ENCODE measurements around the gene C10orf71. TPM values are rescaled to one million over a fixed set of nuclear protein-coding genes. Genes with fewer than 3 reads are reported as not detected.

C10orf71 gene
- total and polyA plus RNA-seq, 2 experiments from 2014 or later: not detected

GRCh38 chr10:49354593-49354992 is 55.6 kb downstream of the C10orf71 start:
- H3K36me3 ChIP-seq (replicated peaks; ENCODE audit: insufficient read depth, low read depth): no peaks in the 10 kb centered on the region
- 88% methylated on average over 3 of the region's 3 CpGs for WGBS (ENCODE audit: low lambda C conversion rate, missing lambda C conversion rate)
- H3K79me2 ChIP-seq: no peaks in the 10 kb centered on the region
- H3K9me3 ChIP-seq (ENCODE audit: low read depth): no peaks in the 10 kb centered on the region
- H2AFZ ChIP-seq: no peak overlapping the region
- no peak overlapping the region for H3K4me3 ChIP-seq
- no peak for DNase-seq (ENCODE audit: low spot score)
- no peak for TF ChIP-seq EZH2phosphoT487 (IDR thresholded peaks at IDR 0.05; ENCODE audit: low read depth, severe bottlenecking, unreplicated experiment)
- no peak for TF ChIP-seq EZH2 (IDR thresholded peaks at IDR 0.05; ENCODE audit: borderline replicate concordance)
- TF ChIP-seq, protein P1, sequence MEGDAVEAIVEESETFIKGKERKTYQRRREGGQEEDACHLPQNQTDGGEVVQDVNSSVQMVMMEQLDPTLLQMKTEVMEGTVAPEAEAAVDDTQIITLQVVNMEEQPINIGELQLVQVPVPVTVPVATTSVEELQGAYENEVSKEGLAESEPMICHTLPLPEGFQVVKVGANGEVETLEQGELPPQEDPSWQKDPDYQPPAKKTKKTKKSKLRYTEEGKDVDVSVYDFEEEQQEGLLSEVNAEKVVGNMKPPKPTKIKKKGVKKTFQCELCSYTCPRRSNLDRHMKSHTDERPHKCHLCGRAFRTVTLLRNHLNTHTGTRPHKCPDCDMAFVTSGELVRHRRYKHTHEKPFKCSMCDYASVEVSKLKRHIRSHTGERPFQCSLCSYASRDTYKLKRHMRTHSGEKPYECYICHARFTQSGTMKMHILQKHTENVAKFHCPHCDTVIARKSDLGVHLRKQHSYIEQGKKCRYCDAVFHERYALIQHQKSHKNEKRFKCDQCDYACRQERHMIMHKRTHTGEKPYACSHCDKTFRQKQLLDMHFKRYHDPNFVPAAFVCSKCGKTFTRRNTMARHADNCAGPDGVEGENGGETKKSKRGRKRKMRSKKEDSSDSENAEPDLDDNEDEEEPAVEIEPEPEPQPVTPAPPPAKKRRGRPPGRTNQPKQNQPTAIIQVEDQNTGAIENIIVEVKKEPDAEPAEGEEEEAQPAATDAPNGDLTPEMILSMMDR (IDR thresholded peaks at IDR 0.05; ENCODE audit: poor library complexity): no peak
- no peak overlapping the region for H3K4me2 ChIP-seq
- no peaks in the 10 kb centered on the region for H3K4me1 ChIP-seq (ENCODE audit: insufficient read depth)
- H4K20me1 ChIP-seq (ENCODE audit: insufficient read depth, poor library complexity, severe bottlenecking): no peaks in the 10 kb centered on the region
- no peaks in the 10 kb centered on the region for H3K9me2 ChIP-seq (replicated peaks; ENCODE audit: insufficient read depth)
- no peak overlapping the region for H3K27ac ChIP-seq
- H3K27me3 ChIP-seq: no peaks in the 10 kb centered on the region

DNA sequence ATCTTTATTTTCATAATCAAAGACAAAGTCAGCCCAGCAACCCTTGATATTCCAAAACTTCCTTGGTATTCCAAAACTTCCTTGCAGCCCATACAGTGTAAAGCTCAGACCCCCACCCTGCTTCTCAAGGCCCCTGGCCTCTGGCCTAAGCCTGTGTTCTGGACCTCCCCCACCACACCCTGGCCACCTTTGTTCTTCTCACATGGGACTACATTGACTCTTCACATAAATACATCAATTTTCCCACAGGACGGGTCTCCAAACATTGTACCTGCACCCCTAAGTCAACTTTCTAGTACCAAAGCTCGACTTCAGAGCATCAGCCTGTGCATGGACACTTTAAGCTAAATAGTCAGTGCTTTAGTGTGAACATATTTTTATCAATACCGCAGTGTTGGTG is 56.3 kb downstream of the C10orf71 start:
- H3K4me2 ChIP-seq: no peak overlapping the region
- no peaks in the 10 kb centered on the region for H3K36me3 ChIP-seq (replicated peaks; ENCODE audit: insufficient read depth, low read depth)
- H3K4me1 ChIP-seq (ENCODE audit: insufficient read depth): no peaks in the 10 kb centered on the region
- H3K27me3 ChIP-seq: no peaks in the 10 kb centered on the region
- no peak overlapping the region for H2AFZ ChIP-seq
- no peaks in the 10 kb centered on the region for H3K79me2 ChIP-seq
- no peak for DNase-seq (ENCODE audit: low spot score)
- no peaks in the 10 kb centered on the region for H3K9me2 ChIP-seq (replicated peaks; ENCODE audit: insufficient read depth)
- TF ChIP-seq, protein P1 (IDR thresholded peaks at IDR 0.05; ENCODE audit: poor library complexity): no peak
- TF ChIP-seq EZH2phosphoT487 (IDR thresholded peaks at IDR 0.05; ENCODE audit: low read depth, severe bottlenecking, unreplicated experiment): no peak
- no peak for TF ChIP-seq EZH2 (IDR thresholded peaks at IDR 0.05; ENCODE audit: borderline replicate concordance)
- no peaks in the 10 kb centered on the region for H4K20me1 ChIP-seq (ENCODE audit: insufficient read depth, poor library complexity, severe bottlenecking)
- H3K27ac ChIP-seq: no peak overlapping the region
- no peaks in the 10 kb centered on the region for H3K9me3 ChIP-seq (ENCODE audit: low read depth)
- WGBS (ENCODE audit: low lambda C conversion rate, missing lambda C conversion rate): 84% methylated on average over 3 of the region's 3 CpGs
- no peak overlapping the region for H3K4me3 ChIP-seq

DNA sequence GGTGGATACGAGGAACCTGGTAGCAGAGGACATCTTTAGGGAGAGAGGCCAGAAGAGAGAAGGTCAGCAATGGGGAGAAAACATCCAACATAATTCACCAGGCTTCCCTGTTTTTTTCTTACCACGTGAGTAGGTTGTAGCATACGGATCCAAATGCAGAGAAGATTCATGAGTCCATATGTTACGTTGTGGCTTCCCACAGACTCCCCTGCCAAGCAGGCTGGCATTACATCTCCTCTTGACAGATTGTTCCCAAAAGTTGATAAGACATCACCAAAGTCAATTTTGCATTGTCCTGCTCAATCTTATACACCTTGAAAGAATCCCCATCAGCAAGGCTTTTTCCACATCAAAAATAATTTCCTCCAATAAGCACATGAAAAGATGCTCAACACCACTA is 57.2 kb downstream of the C10orf71 start:
- Histone ChIP-seq H4K20me1 (ENCODE audit: insufficient read depth, poor library complexity, severe bottlenecking) (no peaks in the 10 kb centered on the region), H3K9me3 (ENCODE audit: low read depth) (no peaks in the 10 kb centered on the region), H3K79me2 (no peaks in the 10 kb centered on the region), H3K27me3 (no peaks in the 10 kb centered on the region), H3K4me3 (no peak overlapping the region), H3K4me1 (ENCODE audit: insufficient read depth) (no peaks in the 10 kb centered on the region), H3K27ac (no peak overlapping the region), H2AFZ (no peak overlapping the region), H3K9me2 (replicated peaks; ENCODE audit: insufficient read depth) (no peaks in the 10 kb centered on the region), H3K36me3 (replicated peaks; ENCODE audit: insufficient read depth, low read depth) (no peaks in the 10 kb centered on the region), H3K4me2 (no peak overlapping the region)
- TF ChIP-seq EZH2phosphoT487 (IDR thresholded peaks at IDR 0.05; ENCODE audit: low read depth, severe bottlenecking, unreplicated experiment) (no peak), EZH2 (IDR thresholded peaks at IDR 0.05; ENCODE audit: borderline replicate concordance) (no peak)
- TF ChIP-seq, protein P1 (IDR thresholded peaks at IDR 0.05; ENCODE audit: poor library complexity): no peak
- no peak for DNase-seq (ENCODE audit: low spot score)
- WGBS (ENCODE audit: low lambda C conversion rate, missing lambda C conversion rate): 87% methylated on average over 4 of the region's 4 CpGs

DNA sequence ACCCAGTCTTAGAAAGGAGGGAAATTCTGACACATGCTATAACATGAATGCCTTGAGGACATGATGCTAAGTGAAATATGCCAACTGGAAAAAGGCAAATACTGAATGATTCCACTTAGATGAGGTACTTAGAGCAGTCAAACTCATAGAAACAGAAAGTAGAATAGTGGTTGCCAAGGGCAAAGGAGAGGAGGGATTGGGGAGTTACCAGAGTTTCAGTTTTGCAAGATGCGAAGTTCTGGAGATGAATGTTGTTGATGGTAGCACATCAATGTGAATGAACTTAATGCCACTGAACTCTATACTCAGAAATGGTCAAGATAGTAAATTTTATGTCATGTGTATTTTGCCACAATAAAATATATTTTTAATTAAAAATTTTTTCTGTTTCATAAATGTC is 58.0 kb downstream of the C10orf71 start:
- H3K36me3 ChIP-seq (replicated peaks; ENCODE audit: insufficient read depth, low read depth): no peaks in the 10 kb centered on the region
- no peak overlapping the region for H3K4me3 ChIP-seq
- no peaks in the 10 kb centered on the region for H3K9me3 ChIP-seq (ENCODE audit: low read depth)
- DNase-seq (ENCODE audit: low spot score): no peak
- TF ChIP-seq EZH2 (IDR thresholded peaks at IDR 0.05; ENCODE audit: borderline replicate concordance): no peak
- TF ChIP-seq EZH2phosphoT487 (IDR thresholded peaks at IDR 0.05; ENCODE audit: low read depth, severe bottlenecking, unreplicated experiment): no peak
- TF ChIP-seq, protein P1 (IDR thresholded peaks at IDR 0.05; ENCODE audit: poor library complexity): no peak
- no peaks in the 10 kb centered on the region for H3K27me3 ChIP-seq
- no peak overlapping the region for H3K4me2 ChIP-seq
- no peaks in the 10 kb centered on the region for H3K9me2 ChIP-seq (replicated peaks; ENCODE audit: insufficient read depth)
- no peaks in the 10 kb centered on the region for H4K20me1 ChIP-seq (ENCODE audit: insufficient read depth, poor library complexity, severe bottlenecking)
- no peak overlapping the region for H3K27ac ChIP-seq
- WGBS (ENCODE audit: low lambda C conversion rate, missing lambda C conversion rate): 87% methylated on average over 1 of the region's 1 CpG
- no peaks in the 10 kb centered on the region for H3K79me2 ChIP-seq
- no peak overlapping the region for H2AFZ ChIP-seq
- no peaks in the 10 kb centered on the region for H3K4me1 ChIP-seq (ENCODE audit: insufficient read depth)
